Glutamatergic neuron (in vitro differentiated cells): ENCODE measurements around the gene ATP11A. TPM values are rescaled to one million over a fixed set of nuclear protein-coding genes. Genes with fewer than 3 reads are reported as not detected.

Experiments used
- DNase-seq: peaks from one replicate; pipeline ENCODE4 v3.0.0; 2022
- H3K27ac Mint-ChIP-seq: one replicate; pipeline ENCODE4 v1.8.0; 2020; ENCODE audit warnings: mild to moderate bottlenecking, mixed read lengths, inconsistent platforms; ENCODE audit not compliant: unreplicated experiment
- H3K27me3 Mint-ChIP-seq: one replicate; pipeline ENCODE4 v1.8.0; 2020; ENCODE audit warnings: mild to moderate bottlenecking, moderate library complexity, mixed read lengths, inconsistent platforms; ENCODE audit not compliant: unreplicated experiment
- H3K36me3 Mint-ChIP-seq: one replicate; pipeline ENCODE4 v1.8.0; 2020; ENCODE audit warnings: mild to moderate bottlenecking, mixed read lengths, inconsistent platforms; ENCODE audit not compliant: unreplicated experiment
- H3K4me1 Mint-ChIP-seq: one replicate; pipeline ENCODE4 v1.8.0; 2020; ENCODE audit warnings: mild to moderate bottlenecking, low read depth, mixed read lengths, inconsistent platforms; ENCODE audit not compliant: unreplicated experiment
- H3K4me3 Mint-ChIP-seq: one replicate; pipeline ENCODE4 v1.8.0; 2020; ENCODE audit warnings: mild to moderate bottlenecking, mixed read lengths, inconsistent platforms; ENCODE audit not compliant: unreplicated experiment
- H3K9me3 Mint-ChIP-seq: one replicate; pipeline ENCODE4 v1.8.0; 2020; ENCODE audit warnings: mild to moderate bottlenecking, moderate library complexity, mixed read lengths, inconsistent platforms; ENCODE audit not compliant: unreplicated experiment
- CTCF ChIP-seq: fragments of 200-600 bp; sonication (generic); IDR thresholded peaks from one replicate; pipeline ENCODE4 v1.5.0; 2021; ENCODE audit not compliant: partially characterized antibody, unreplicated experiment
- total RNA-seq: library from RNA; stranded (reverse); fragmentation: NEBNext Ultra II Directional; extraction: Animal tissue kit (Norgen Biotek cat#: 25700); gene quantifications from one replicate; pipeline ENCODE4 v1.2.1, GENCODE V29; 2021; ENCODE audit not compliant: unreplicated experiment

Gene ATP11A
- total RNA-seq, 1 donor from 2014 or later: 127 TPM

- no peak overlapping the region for H3K4me3 Mint-ChIP-seq
- H3K9me3 Mint-ChIP-seq: peaks cover 11% of the 10 kb centered on the region
- peak overlapping the region; percentile 48 for H3K27ac Mint-ChIP-seq
- peaks cover 10% of the 10 kb centered on the region for H3K36me3 Mint-ChIP-seq
- TF ChIP-seq CTCF: no peak
- H3K27me3 Mint-ChIP-seq: peaks cover 4% of the 10 kb centered on the region
- DNase-seq: no peak
- H3K4me1 Mint-ChIP-seq: peaks cover 8% of the 10 kb centered on the region
These were observed 147.7 kb downstream of the ATP11A start for GRCh38 chr13:112837371-112838037.

- Mint-ChIP-seq H3K9me3 (peaks cover 11% of the 10 kb centered on the region), H3K27me3 (peaks cover 3% of the 10 kb centered on the region), H3K36me3 (peaks cover 5% of the 10 kb centered on the region), H3K27ac (no peak overlapping the region), H3K4me3 (no peak overlapping the region), H3K4me1 (peaks cover 14% of the 10 kb centered on the region)
- no peak for TF ChIP-seq CTCF
- no peak for DNase-seq
These were observed 148.4 kb downstream of the ATP11A start for GRCh38 chr13:112838038-112838841.

GRCh38 chr13:112838842-112839117 is 148.9 kb downstream of the ATP11A start:
- TF ChIP-seq CTCF: no peak
- Mint-ChIP-seq H3K9me3 (peaks cover 11% of the 10 kb centered on the region), H3K27me3 (peaks cover 5% of the 10 kb centered on the region), H3K4me1 (peaks cover 18% of the 10 kb centered on the region), H3K36me3 (peaks cover 3% of the 10 kb centered on the region), H3K27ac (no peak overlapping the region), H3K4me3 (no peak overlapping the region)
- DNase-seq: no peak

GRCh38 chr13:112839356-112840105 is 149.7 kb downstream of the ATP11A start:
- no peak for DNase-seq
- Mint-ChIP-seq H3K36me3 (peaks cover 3% of the 10 kb centered on the region), H3K27ac (no peak overlapping the region), H3K4me1 (peaks cover 24% of the 10 kb centered on the region), H3K4me3 (no peak overlapping the region), H3K27me3 (peaks cover 5% of the 10 kb centered on the region), H3K9me3 (peaks cover 11% of the 10 kb centered on the region)
- no peak for TF ChIP-seq CTCF
